GM12874 (cell line): ENCODE data around the gene EXOC7.

ENCODE experiments used
- TF ChIP-seq, protein P1 (sequence below): IDR thresholded peaks from 2 replicates; pipeline ENCODE4 v1.5.1; 2011; ENCODE audit warnings: low read depth, mild to moderate bottlenecking, control low read depth, low read length, moderate library complexity; ENCODE audit not compliant: insufficient read depth

The EXOC7 gene

GRCh38 chr17:76076765-76077583 is 26.6 kb downstream of the EXOC7 start:
- TF ChIP-seq, protein P1, sequence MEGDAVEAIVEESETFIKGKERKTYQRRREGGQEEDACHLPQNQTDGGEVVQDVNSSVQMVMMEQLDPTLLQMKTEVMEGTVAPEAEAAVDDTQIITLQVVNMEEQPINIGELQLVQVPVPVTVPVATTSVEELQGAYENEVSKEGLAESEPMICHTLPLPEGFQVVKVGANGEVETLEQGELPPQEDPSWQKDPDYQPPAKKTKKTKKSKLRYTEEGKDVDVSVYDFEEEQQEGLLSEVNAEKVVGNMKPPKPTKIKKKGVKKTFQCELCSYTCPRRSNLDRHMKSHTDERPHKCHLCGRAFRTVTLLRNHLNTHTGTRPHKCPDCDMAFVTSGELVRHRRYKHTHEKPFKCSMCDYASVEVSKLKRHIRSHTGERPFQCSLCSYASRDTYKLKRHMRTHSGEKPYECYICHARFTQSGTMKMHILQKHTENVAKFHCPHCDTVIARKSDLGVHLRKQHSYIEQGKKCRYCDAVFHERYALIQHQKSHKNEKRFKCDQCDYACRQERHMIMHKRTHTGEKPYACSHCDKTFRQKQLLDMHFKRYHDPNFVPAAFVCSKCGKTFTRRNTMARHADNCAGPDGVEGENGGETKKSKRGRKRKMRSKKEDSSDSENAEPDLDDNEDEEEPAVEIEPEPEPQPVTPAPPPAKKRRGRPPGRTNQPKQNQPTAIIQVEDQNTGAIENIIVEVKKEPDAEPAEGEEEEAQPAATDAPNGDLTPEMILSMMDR: no peak

DNA sequence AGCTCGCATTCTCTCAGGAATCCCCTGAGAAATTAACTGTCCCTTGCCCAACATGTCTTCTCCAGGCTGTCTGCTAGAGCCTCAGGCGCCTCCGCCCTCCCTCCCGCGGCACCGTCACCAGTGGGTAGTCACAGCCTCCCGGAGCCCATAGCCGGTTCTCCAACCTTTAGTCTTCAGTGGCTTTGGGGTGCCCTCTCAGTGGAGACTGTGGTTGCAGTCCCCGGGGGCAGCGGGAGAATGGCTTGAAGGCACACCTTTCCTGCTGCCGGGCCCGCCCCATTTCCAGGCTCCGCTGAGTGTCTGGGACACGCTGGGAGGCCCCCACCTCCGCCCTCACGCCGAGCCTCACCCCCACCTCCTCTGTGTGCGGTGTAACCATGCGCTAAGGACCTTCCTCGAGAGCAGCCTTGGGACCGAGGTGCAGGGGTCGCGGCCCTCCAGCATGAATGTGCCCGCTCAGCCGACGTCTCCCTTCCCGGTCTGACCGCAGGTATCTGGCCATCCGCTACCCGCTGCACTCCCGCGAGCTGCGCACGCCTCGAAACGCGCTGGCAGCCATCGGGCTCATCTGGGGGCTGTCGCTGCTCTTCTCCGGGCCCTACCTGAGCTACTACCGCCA is 27.3 kb downstream of the EXOC7 start:
- TF ChIP-seq, protein P1: no peak

GRCh38 chr17:76075364-76076145 is 28.0 kb downstream of the EXOC7 start:
- TF ChIP-seq, protein P1: no peak

- TF ChIP-seq, protein P1: no peak
Measured at GRCh38 chr17:76074390-76075363, 28.9 kb downstream of the EXOC7 start, which contains the start of gene GALR2. TSS of gene GALR2 (plus strand) at chr17:76074781. CDS start at chr17:76074884, 103 bp downstream.

DNA sequence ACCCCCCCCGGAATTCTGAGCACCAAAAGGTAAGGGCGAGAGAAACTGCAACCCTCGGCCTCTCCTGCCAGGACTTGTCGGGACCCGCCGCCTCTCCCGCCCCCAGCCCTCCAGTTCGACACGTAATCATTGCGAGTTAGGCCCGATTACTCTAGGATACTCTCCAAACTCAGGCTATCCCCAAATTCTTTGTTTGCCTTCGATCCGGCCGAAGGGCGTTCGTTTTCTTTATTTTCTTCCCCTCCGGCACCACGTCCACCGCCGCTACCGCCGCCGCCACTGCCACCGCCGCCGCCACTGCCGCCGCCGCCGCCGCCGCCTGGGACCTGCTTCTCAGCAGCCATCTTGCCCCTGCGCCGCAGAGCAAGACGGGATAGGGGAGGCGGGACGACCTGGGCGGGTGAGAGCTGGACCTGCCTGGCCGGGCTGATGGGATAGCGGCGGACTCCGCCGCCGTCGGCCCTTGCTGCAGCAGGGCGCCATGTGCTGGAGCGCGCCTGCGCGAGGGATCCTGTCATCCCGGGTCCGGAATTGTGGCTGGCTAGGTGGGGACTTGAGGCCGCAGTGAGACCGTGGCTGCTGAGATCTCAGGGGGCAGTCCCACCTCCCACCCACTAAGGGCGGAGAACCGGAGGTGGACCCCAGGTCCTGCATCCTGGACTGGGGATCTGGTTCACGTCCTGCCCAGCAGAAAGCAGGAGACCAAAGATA is 31.3 kb downstream of the EXOC7 start, which contains the start of gene SRP68:
TSS of gene SRP68 (minus strand) at position 370 of the 711 bp plus-strand sequence. CDS start at position 344, 26 bp downstream.
- TF ChIP-seq, protein P1: no peak

DNA sequence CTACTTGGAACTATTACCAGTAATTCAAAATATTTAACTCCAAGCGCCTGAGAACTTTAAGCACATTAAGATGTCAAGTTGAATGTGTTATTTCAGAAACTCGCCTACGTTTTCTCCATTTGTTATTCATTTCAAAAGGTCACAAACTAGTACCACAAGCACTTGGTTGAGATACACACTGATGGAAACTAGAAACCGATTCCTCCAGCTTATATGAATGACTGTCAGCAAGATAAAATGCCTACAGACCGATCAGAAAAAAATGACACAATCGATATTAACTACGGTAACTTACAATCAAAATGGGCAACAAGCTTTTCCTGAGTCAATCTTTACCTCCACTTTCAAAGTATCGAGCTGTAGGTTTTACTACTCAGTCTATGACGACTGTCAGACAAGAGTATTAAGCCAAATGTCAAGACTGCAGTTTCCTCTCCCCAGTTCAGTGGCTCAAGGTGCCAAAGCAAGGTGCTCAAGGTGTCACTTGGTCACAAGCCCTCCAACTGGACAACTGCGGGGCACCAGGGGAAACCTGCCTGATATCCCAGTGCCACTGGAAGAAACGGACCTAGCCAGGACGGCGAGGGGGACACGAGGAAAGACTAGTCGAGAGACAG is 31.9 kb downstream of the EXOC7 start:
- TF ChIP-seq, protein P1: no peak
